Activated CD4-positive, alpha-beta T cell treated with anti-CD3 and anti-CD28 coated beads for 36 hours (primary cell): Measurements from ENCODE around the gene FMR1NB. TPM values are rescaled to one million over a fixed set of nuclear protein-coding genes. Genes with fewer than 3 reads are reported as not detected.
A peak's percentile ranks its signal among the peaks of the same experiment; 100 is the strongest.

Experiments
- ATAC-seq: fragments of 200-7000 bp; cut with Tn5 transposase; one replicate; pipeline ENCODE4 v1.10.0; 2021; ENCODE audit warnings: mild to moderate bottlenecking, moderate library complexity
- CTCF ChIA-PET: fragments of 350-600 bp; sonication (Branson Sonifier 250); formaldehyde crosslinking; loops from one replicate; lab custom pipeline; 2021; ENCODE audit warnings: antibody characterized with exemption; lab: Charles Lee
- POLR2A ChIA-PET: fragments of 350-600 bp; sonication (Branson Sonifier 250); formaldehyde crosslinking; loops from one replicate; lab custom pipeline; 2021; ENCODE audit warnings: antibody characterized with exemption, inconsistent platforms; lab: Charles Lee
- DNase-seq: peaks from one replicate; pipeline ENCODE4 v3.0.0-alpha.2; 2020
- H3K27ac Mint-ChIP-seq: one replicate; pipeline ENCODE4 v1.8.0; 2021; ENCODE audit warnings: mixed read lengths
- H3K27me3 Mint-ChIP-seq: one replicate; pipeline ENCODE4 v1.8.0; 2021; ENCODE audit warnings: mixed read lengths
- H3K36me3 Mint-ChIP-seq: one replicate; pipeline ENCODE4 v1.8.0; 2021; ENCODE audit warnings: low read depth, mixed read lengths
- H3K4me1 Mint-ChIP-seq: one replicate; pipeline ENCODE4 v1.8.0; 2021; ENCODE audit warnings: mixed read lengths
- H3K4me3 Mint-ChIP-seq: one replicate; pipeline ENCODE4 v1.8.0; 2021; ENCODE audit warnings: mild to moderate bottlenecking, moderate library complexity, mixed read lengths
- H3K9me3 Mint-ChIP-seq: one replicate; pipeline ENCODE4 v1.8.0; 2021; ENCODE audit warnings: low read depth, mixed read lengths
- intact Hi-C, 2 experiments: fragments of 100-400 bp; cut with DNase I in 1 of 2; cut with micrococcal nuclease in 1 of 2; formaldehyde crosslinking; loops; one replicate each; pipeline versions ENCODE4 v1.14.2 to v1.15.1; 2022 to 2024; cut with DNase I, micrococcal nuclease
- total RNA-seq, 2 experiments: library from RNA; stranded (reverse); gene quantifications; one replicate each; pipeline ENCODE4 v1.2.3, GENCODE V29; 2021

The FMR1NB gene
- total RNA-seq, 2 experiments from 2014 or later, result not detected

DNA sequence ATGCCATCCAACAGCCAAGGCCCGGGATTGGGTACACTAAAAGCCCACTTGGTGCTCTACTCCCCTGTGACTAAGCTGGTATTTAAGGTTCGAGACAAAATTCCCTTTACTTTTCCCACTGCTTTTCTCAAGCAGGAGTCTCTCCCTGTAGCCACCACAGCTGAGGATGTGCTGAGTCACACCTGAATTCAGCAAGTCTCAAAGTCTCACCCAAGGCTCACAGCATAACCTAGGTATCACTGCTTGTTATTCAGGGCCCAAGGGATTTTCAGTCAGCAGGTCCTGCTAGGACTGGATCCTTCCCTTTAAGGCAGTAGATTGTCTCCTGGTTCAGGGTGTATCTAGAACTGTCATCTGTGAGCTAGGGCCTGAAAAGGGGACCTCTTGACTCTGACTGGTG is 39.2 kb downstream of the FMR1NB start:
- Mint-ChIP-seq H3K27me3 (peaks cover 10% of the 10 kb centered on the region), H3K27ac (no peak overlapping the region), H3K9me3 (peaks cover 3% of the 10 kb centered on the region), H3K36me3 (no peaks in the 10 kb centered on the region), H3K4me3 (no peak overlapping the region), H3K4me1 (no peaks in the 10 kb centered on the region)
- DNase-seq (no peak), ATAC-seq (no peak)
- ChIA-PET CTCF (interaction anchor here (0.6 kb wide), 1 partner anchor 1225 kb away, joined by 3 read pairs; no protein-coding TSS in a partner anchor), POLR2A (no interaction called here)
- intact Hi-C loops, result no loop called here

DNA sequence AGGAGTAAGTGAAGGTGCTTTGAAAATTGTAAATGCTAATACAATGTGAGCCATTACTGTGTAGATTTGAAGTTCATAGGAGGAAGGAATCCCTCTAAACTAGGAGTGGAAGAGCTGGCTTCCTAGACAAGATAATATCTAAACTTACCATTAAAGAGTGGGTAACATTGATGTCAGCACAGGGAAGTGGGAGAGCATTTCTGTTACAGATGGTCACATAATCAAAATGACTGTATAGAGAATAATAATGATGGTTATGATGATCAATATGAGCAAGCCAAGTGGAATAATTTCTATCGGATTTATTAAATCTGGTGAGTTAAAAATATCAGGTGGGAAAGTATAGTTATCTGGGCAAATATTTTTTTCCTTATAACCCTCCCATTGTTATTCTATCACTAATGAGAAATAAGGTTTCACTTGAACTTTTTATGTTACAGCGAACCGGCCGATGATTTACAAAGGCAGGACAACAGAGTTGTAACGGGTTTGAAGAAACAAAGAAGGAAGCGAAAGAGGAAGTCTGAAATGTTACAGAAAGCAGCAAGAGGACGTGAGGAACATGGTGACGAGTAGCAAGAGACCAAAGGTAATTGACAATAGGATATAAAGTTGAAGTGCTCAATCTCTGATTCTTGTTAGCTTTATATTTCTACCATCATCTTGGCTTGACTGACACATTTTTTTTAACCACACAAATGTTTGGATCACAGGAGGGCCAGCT is 43.5 kb downstream of the FMR1NB start:
- H3K36me3 Mint-ChIP-seq, result no peaks in the 10 kb centered on the region
- DNase-seq, result no peak
- ATAC-seq, result no peak
- H3K27me3 Mint-ChIP-seq, result peaks cover 3% of the 10 kb centered on the region
- H3K4me1 Mint-ChIP-seq, result no peaks in the 10 kb centered on the region
- ChIA-PET POLR2A (no interaction called here), CTCF (no interaction called here)
- intact Hi-C loops, result no loop called here
- no peak overlapping the region for H3K27ac Mint-ChIP-seq
- no peak overlapping the region for H3K4me3 Mint-ChIP-seq
- no peaks in the 10 kb centered on the region for H3K9me3 Mint-ChIP-seq

DNA sequence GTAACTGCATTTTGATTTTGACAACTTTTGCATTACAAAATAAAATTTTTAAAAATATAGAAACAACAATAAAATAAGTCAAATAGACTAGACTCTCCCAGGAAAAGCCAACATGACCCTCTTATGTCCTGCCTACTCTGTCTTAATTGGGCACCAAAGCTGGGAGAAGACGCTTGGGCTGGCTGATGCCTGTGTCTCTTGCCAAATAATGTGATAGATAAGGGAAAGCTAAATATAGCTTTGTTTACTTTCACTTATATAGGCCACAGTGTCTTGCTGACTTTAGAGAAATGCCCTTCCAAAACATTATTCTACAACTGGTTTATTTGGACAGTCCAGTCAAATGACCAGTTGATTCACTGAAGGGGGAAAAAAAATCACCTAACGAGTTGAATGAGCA is 54.2 kb downstream of the FMR1NB start:
- CTCF ChIA-PET, result no interaction called here
- H3K4me3 Mint-ChIP-seq, result no peak overlapping the region
- no peaks in the 10 kb centered on the region for H3K36me3 Mint-ChIP-seq
- no peaks in the 10 kb centered on the region for H3K27me3 Mint-ChIP-seq
- ATAC-seq, result no peak
- DNase-seq, result no peak
- H3K9me3 Mint-ChIP-seq, result no peaks in the 10 kb centered on the region
- POLR2A ChIA-PET, result no interaction called here
- no peaks in the 10 kb centered on the region for H3K4me1 Mint-ChIP-seq
- intact Hi-C loops, result no loop called here
- no peak overlapping the region for H3K27ac Mint-ChIP-seq

DNA sequence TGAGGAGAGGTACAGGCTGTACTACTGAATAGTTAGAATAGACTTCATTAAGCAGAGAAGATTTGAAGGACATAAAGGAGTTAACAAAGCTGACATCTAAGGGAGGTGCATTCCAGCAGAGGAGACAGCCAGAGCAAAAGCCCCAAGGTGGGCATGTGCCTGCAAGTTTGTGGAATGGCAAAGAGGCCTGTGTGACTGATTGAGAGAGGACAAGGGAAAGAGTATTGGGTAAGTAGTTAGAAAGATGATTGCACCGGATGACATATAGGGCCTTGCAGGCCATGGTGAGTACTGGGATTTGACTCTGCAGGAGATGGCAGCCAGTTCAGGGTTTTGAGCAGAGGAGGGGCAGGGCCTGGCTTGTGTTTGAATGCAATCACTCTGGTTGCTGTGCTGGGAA is 55.9 kb downstream of the FMR1NB start:
- ATAC-seq (no peak), DNase-seq (no peak)
- intact Hi-C loops, result no loop called here
- POLR2A ChIA-PET, result no interaction called here
- Mint-ChIP-seq H3K9me3 (no peaks in the 10 kb centered on the region), H3K4me3 (no peak overlapping the region), H3K36me3 (no peaks in the 10 kb centered on the region), H3K27me3 (no peaks in the 10 kb centered on the region), H3K27ac (no peak overlapping the region), H3K4me1 (no peaks in the 10 kb centered on the region)
- CTCF ChIA-PET, result no interaction called here

DNA sequence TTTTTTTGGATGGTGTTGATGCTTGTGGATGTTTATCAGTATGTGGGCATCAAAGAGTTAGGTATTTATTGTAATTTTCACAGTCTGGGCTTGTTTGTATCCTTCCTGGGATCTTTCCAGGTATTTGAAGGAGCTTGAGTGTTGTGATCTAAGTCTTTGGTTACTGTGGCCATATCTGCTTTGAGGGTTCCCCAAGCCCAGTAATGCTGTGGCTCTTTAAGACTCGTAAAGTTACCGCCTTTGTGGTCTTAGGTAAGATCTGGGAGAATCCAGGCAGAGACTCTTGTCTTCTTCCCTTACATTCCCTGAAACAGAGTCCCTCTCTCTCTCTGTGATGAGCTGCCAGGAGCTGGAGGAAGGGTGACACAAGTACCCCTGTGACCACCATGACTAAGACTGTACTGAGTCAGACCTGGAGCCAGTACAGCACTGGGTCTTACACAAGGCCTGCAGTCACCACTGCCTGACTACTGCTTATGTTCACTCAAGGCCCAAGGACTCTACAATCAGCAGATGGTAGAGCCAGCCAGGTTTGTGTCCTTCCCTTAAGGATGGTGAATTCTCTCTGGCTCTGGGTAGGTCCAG is 62.2 kb downstream of the FMR1NB start:
- Mint-ChIP-seq H3K4me1 (no peaks in the 10 kb centered on the region), H3K27ac (no peak overlapping the region), H3K9me3 (no peaks in the 10 kb centered on the region), H3K36me3 (no peaks in the 10 kb centered on the region), H3K27me3 (no peaks in the 10 kb centered on the region), H3K4me3 (no peak overlapping the region)
- ChIA-PET CTCF (interaction anchor here (0.5 kb wide), 1 partner anchor 10 kb away, joined by 3 read pairs; no protein-coding TSS in a partner anchor), POLR2A (interaction anchor here (0.6 kb wide), 1 partner anchor 108 kb away, joined by 3 read pairs; no protein-coding TSS in a partner anchor)
- intact Hi-C loops, result no loop called here
- ATAC-seq (peak; percentile 64), DNase-seq (no peak)

DNA sequence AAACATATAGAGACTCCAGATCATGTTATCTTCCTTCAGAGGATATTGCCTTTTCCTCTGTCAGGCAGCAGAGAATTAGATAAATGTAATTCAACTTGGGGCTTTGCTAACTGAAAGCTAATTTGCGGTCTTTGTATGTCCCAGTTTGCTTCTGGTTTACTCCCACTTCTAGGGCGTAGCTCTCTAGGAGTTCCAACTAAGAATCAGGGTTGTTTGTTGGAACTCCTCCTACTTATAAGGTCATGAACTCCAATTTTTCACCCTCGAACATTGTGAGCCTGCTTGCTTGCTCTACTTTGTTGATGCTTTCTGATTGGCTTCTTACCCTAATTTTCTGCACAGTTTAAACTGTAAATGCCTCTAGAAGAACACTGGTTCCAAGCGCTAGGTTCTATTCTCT is 66.1 kb downstream of the FMR1NB start:
- ChIA-PET POLR2A (no interaction called here), CTCF (interaction anchor here (1.0 kb wide), 1 partner anchor 1239 kb away, joined by 3 read pairs; no protein-coding TSS in a partner anchor)
- Mint-ChIP-seq H3K4me3 (no peak overlapping the region), H3K36me3 (no peaks in the 10 kb centered on the region), H3K27me3 (no peaks in the 10 kb centered on the region), H3K4me1 (no peaks in the 10 kb centered on the region), H3K9me3 (no peaks in the 10 kb centered on the region), H3K27ac (no peak overlapping the region)
- intact Hi-C loops, result loop anchor here in 1 of 2 experiments (5.0 kb wide), 1 partner anchor 1240 kb away; no protein-coding TSS in a partner anchor
- DNase-seq (no peak), ATAC-seq (no peak)

DNA sequence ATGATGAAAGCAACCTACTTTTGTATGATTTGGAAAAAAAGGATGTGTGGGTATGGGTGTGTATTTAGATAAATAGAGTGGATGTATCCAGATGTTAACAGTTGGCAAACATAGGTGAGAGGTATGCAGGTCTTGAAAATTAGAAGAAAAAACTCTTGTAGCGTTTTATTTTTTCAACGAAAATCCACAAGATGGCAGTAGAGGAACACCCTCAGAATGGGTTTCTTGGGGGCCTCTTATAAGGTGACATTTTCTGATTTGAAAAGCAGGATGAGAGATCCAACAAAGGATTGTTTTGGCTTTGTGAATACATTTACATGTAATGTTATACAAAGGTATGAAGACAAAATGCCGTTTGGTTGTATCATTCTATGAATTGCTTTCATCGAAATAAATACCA is 68.3 kb downstream of the FMR1NB start:
- DNase-seq (no peak), ATAC-seq (no peak)
- Mint-ChIP-seq H3K4me3 (no peak overlapping the region), H3K36me3 (no peaks in the 10 kb centered on the region), H3K4me1 (no peaks in the 10 kb centered on the region), H3K9me3 (no peaks in the 10 kb centered on the region), H3K27ac (no peak overlapping the region), H3K27me3 (no peaks in the 10 kb centered on the region)
- intact Hi-C loops, result loop anchor here (1.0 to 5.0 kb wide), 3 partner anchors 1238 to 1422 kb away; no protein-coding TSS in a partner anchor
- CTCF ChIA-PET, result interaction anchor here (1.2 kb wide), 1 partner anchor 1419 kb away, joined by 3 read pairs; no protein-coding TSS in a partner anchor
- POLR2A ChIA-PET, result no interaction called here

DNA sequence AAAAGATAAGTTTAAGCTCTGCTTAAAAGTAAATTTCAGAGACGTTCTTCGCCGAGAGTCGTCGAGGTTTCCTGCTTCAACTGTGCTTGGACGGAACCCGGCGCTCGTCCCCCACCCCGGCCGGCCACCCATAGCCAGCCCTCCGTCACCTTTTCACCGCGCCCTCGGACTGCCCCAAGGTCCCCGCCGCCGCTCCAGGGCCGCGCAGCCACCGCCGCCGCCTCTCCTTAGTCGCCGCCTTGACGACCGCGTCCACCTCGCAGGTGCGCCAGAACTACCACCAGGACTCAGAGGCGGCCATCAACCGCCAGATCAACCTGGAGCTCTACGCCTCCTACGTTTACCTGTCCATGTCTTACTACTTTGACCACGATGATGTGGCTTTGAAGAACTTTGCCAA is 70.8 kb downstream of the FMR1NB start:
- ChIA-PET CTCF (interaction anchor here (1.5 to 2.5 kb wide), 2 partner anchors 1235 to 1419 kb away, joined by 3 to 7 read pairs; no protein-coding TSS in a partner anchor), POLR2A (no interaction called here)
- DNase-seq (no peak), ATAC-seq (no peak)
- no peak overlapping the region for H3K27ac Mint-ChIP-seq
- no peaks in the 10 kb centered on the region for H3K9me3 Mint-ChIP-seq
- no peak overlapping the region for H3K4me3 Mint-ChIP-seq
- no peaks in the 10 kb centered on the region for H3K27me3 Mint-ChIP-seq
- H3K4me1 Mint-ChIP-seq, result no peaks in the 10 kb centered on the region
- intact Hi-C loops, result loop anchor here in 1 of 2 experiments (2.0 kb wide), 1 partner anchor 1419 kb away; no protein-coding TSS in a partner anchor
- H3K36me3 Mint-ChIP-seq, result no peaks in the 10 kb centered on the region

DNA sequence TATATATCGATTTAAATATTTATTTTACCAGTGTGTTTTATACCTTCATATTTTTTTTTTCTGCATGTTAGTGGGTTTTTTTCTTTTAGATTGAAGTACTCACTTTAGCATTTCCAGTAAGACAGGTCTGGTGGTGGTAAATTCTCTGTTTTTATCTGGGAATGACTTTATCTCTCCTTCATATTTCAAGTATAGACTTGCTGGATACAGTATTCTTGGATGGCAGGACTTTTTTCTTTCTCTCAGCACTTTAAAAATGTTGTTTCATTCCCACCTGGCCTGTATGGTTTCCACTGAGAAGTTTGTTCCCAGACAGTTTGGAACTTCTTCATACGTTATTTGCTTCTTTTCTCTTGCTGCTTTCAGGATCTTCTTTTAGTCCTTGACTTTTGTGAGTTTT is 86.1 kb downstream of the FMR1NB start:
- intact Hi-C loops, result no loop called here

DNA sequence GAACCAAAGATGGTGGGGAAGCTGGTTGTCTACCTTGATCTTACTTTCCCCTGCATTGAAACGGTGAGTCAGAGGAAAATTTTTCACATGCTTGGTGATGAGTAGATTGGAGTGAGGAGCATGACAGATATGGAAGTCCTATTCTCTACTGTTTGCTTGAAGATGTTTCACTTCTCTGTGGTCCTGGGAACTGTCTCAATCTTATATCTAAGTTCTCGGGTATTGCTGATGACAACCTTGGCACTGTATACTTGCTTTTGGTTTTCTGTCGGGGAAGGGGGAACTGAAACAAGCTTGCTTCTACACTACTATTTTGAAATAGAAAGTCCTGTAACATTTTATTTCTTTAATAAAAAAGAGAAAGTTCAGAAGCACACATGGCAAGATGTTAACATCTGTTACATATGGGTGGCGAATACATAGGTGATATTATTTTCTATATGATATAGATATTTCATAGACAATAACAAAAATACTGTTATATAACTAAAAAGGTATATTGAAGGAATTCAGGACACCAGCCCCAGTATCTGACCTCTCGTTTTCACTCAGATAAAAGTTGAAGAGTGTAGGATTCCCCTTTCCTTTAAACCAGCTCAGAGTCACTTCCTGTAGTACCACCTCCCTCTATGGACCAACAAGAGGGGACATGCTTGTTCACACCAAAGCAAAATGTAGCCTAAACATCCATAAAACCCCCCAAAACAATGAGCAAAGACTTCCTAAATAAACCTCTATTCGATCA is 88.8 kb downstream of the FMR1NB start:
- Mint-ChIP-seq H3K36me3 (no peaks in the 10 kb centered on the region), H3K27ac (no peak overlapping the region), H3K4me3 (no peak overlapping the region), H3K27me3 (peaks cover 6% of the 10 kb centered on the region), H3K4me1 (no peaks in the 10 kb centered on the region), H3K9me3 (no peaks in the 10 kb centered on the region)
- intact Hi-C loops, result no loop called here
- CTCF ChIA-PET, result no interaction called here
- DNase-seq (no peak), ATAC-seq (no peak)
- POLR2A ChIA-PET, result no interaction called here

More for the DNA sequence above, 86.1 kb downstream of the FMR1NB start:
- Mint-ChIP-seq H3K4me1 (no peaks in the 10 kb centered on the region), H3K27ac (no peak overlapping the region), H3K36me3 (no peaks in the 10 kb centered on the region), H3K4me3 (no peak overlapping the region), H3K27me3 (peaks cover 6% of the 10 kb centered on the region), H3K9me3 (no peaks in the 10 kb centered on the region)
- DNase-seq (no peak), ATAC-seq (no peak)
- ChIA-PET POLR2A (no interaction called here), CTCF (no interaction called here)

DNA sequence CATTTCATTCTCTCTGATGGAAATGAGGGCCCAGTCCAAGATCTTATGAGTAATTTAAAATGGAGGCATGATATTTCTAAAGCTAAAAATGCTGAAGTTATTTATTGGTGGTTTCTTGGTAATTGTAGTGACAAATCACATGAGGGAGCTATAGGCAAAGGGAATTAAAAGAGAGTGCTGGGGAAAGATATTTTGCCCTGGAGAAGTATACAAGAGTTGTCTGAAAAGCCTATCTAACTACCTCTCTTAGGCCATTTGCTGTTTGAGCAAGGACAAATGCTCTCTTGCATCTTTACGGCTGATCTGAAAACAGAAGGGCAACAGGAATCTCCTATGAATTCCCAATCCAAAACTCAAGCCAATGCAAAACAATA is 89.4 kb downstream of the FMR1NB start:
- CTCF ChIA-PET, result no interaction called here
- intact Hi-C loops, result no loop called here
- Mint-ChIP-seq H3K36me3 (no peaks in the 10 kb centered on the region), H3K4me3 (no peak overlapping the region), H3K4me1 (no peaks in the 10 kb centered on the region), H3K27me3 (peaks cover 6% of the 10 kb centered on the region), H3K27ac (no peak overlapping the region), H3K9me3 (no peaks in the 10 kb centered on the region)
- ATAC-seq, result no peak
- no peak for DNase-seq
- POLR2A ChIA-PET, result no interaction called here
